ENCODE results near the gene ADAM8. TPM values are rescaled to one million over a fixed set of nuclear protein-coding genes. Genes with fewer than 3 reads are reported as not detected.

Gene ADAM8
- total and polyA plus RNA-seq, 2 of the 8 experiments (the other 6 are each of a cell fraction or from before 2014, with no cell fraction given), result 4.6 TPM

DNA sequence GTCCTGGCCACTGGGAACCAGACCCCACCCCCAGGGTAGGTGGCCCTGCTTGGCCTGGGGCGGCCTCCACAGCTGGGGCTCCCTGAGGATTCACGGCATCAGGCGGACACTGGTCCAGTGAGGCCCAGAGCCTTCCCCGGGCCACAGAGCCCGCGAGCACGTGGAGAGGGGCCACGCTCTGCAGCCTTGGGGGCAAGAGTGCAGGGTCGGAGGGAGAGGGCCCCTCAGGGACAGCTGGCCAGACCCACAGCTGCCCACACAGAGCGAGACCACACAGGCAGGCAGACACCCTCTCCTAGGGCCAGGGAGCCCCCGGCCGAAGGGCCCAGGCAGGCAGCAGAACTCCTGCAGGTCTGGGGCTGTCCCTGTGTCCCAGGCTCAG, 28.3 kb downstream of the ADAM8 start (continued):
- TF ChIP-seq BRCA1 (IDR thresholded peaks at IDR 0.05; ENCODE audit: low read depth, low read length), result no peak
